ENCODE results near the gene CHMP2B. TPM values are rescaled to one million over a fixed set of nuclear protein-coding genes. Genes with fewer than 3 reads are reported as not detected.

The CHMP2B gene
- polyA plus RNA-seq, 1 donor from 2014 or later = 59.3 TPM

DNA sequence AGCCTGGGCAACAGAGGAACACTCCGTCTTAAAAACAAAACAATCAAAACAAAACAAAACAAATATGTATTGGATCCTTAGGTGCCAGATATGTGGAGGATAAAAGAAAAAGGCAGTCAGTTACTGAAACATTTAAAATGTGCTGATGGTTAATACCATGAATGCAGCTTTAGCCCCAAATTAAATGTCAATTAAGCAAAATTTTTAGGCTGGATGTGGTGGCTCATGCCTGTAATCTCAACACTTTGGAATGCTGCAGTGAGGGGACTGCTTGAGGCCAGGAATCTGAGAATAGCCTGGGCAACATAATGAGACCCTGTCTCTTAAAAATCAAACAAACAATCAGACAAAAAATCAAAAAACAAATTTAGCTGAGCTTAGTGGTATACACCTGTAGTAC is 8.5 kb upstream of the CHMP2B start (continued):
- no peak for TF ChIP-seq MXI1 (conservative IDR thresholded peaks at IDR 0.05; ENCODE audit: poor library complexity, severe bottlenecking)
- no peak for TF ChIP-seq POLR2AphosphoS5 (IDR thresholded peaks at IDR 0.05)
- TF ChIP-seq SMC3 (conservative IDR thresholded peaks at IDR 0.05; ENCODE audit: poor library complexity) = no peak

DNA sequence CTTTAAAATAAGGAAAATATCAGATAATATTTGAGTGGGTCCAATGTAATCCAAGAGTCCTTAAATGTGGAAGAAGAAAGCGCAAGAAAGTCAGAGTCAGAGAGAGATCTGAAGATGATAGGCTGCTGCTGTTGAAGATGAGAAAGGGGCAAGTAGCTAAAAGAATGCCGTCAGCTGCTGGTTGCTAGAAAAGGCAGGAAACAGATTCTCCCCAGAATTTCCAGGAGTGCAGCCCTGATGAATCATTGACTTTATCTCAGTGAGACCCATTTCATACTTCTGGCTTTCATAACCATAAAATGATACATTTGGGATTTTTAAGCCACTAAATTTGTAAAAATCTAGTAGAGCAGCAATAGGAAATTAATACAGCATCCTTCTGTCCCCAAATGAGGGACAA is 7.5 kb upstream of the CHMP2B start:
- no peaks in the 10 kb centered on the region for H3K9me3 ChIP-seq (ENCODE audit: low read length)

DNA sequence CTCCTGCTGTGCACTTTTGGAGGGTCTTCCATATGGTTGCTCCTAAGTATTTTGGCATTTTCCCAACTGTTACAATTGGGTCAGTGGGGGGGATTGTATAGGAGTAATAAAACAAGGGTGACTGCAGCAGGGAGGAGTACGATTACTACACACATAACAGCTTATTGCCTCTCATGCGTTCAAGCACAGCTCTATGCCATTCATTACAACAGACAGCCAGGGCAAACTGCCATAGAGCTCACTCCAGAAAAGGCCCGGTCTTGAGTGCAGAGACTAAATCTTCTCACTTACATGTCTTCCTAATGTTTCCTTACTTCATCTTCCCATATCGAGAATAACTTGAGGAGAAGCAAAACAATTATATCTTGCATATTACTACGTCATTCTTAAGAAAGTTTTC is 1.4 kb upstream of the CHMP2B start:
- Histone ChIP-seq H3K36me3 (ENCODE audit: insufficient read depth, low read length) (no peaks in the 10 kb centered on the region), H3K27ac (ENCODE audit: low read length) (no peak overlapping the region), H2AFZ (ENCODE audit: low read depth, low read length) (no peak overlapping the region), H3K79me2 (replicated peaks; ENCODE audit: insufficient read depth, low read length) (peaks cover 23% of the 10 kb centered on the region), H3K9ac (ENCODE audit: low read length) (no peak overlapping the region), H3K9me3 (ENCODE audit: low read length) (no peaks in the 10 kb centered on the region), H4K20me1 (ENCODE audit: insufficient read depth) (no peaks in the 10 kb centered on the region), H3K27me3 (ENCODE audit: insufficient read depth, low read depth, low read length) (peaks cover 4% of the 10 kb centered on the region), H3F3A (ENCODE audit: insufficient read depth, low read length, poor library complexity, severe bottlenecking) (no peaks in the 10 kb centered on the region), H3K9me2 (ENCODE audit: insufficient read depth, low read length) (no peaks in the 10 kb centered on the region), H3K4me2 (ENCODE audit: low read length) (no peak overlapping the region), H3K4me3 (ENCODE audit: low read length) (no peak overlapping the region)
- TF ChIP-seq, protein P1, sequence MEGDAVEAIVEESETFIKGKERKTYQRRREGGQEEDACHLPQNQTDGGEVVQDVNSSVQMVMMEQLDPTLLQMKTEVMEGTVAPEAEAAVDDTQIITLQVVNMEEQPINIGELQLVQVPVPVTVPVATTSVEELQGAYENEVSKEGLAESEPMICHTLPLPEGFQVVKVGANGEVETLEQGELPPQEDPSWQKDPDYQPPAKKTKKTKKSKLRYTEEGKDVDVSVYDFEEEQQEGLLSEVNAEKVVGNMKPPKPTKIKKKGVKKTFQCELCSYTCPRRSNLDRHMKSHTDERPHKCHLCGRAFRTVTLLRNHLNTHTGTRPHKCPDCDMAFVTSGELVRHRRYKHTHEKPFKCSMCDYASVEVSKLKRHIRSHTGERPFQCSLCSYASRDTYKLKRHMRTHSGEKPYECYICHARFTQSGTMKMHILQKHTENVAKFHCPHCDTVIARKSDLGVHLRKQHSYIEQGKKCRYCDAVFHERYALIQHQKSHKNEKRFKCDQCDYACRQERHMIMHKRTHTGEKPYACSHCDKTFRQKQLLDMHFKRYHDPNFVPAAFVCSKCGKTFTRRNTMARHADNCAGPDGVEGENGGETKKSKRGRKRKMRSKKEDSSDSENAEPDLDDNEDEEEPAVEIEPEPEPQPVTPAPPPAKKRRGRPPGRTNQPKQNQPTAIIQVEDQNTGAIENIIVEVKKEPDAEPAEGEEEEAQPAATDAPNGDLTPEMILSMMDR (IDR thresholded peaks at IDR 0.05; ENCODE audit: poor library complexity, severe bottlenecking) = no peak
- TF ChIP-seq POLR2AphosphoS5 (IDR thresholded peaks at IDR 0.05) (no peak), MXI1 (conservative IDR thresholded peaks at IDR 0.05; ENCODE audit: poor library complexity, severe bottlenecking) (no peak), SMC3 (conservative IDR thresholded peaks at IDR 0.05; ENCODE audit: poor library complexity) (no peak), EZH2 (IDR thresholded peaks at IDR 0.05; ENCODE audit: borderline replicate concordance, insufficient read depth, low read length, poor library complexity, severe bottlenecking) (no peak), EP300 (conservative IDR thresholded peaks at IDR 0.05; ENCODE audit: poor library complexity, severe bottlenecking) (no peak), TAF1 (IDR thresholded peaks at IDR 0.05; ENCODE audit: low read depth) (no peak), RAD21 (conservative IDR thresholded peaks at IDR 0.05) (no peak)
- TF ChIP-seq, protein P2, sequence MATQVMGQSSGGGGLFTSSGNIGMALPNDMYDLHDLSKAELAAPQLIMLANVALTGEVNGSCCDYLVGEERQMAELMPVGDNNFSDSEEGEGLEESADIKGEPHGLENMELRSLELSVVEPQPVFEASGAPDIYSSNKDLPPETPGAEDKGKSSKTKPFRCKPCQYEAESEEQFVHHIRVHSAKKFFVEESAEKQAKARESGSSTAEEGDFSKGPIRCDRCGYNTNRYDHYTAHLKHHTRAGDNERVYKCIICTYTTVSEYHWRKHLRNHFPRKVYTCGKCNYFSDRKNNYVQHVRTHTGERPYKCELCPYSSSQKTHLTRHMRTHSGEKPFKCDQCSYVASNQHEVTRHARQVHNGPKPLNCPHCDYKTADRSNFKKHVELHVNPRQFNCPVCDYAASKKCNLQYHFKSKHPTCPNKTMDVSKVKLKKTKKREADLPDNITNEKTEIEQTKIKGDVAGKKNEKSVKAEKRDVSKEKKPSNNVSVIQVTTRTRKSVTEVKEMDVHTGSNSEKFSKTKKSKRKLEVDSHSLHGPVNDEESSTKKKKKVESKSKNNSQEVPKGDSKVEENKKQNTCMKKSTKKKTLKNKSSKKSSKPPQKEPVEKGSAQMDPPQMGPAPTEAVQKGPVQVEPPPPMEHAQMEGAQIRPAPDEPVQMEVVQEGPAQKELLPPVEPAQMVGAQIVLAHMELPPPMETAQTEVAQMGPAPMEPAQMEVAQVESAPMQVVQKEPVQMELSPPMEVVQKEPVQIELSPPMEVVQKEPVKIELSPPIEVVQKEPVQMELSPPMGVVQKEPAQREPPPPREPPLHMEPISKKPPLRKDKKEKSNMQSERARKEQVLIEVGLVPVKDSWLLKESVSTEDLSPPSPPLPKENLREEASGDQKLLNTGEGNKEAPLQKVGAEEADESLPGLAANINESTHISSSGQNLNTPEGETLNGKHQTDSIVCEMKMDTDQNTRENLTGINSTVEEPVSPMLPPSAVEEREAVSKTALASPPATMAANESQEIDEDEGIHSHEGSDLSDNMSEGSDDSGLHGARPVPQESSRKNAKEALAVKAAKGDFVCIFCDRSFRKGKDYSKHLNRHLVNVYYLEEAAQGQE (IDR thresholded peaks at IDR 0.05; ENCODE audit: borderline replicate concordance) = no peak

More for the DNA sequence above, 7.5 kb upstream of the CHMP2B start:
- TF ChIP-seq POLR2AphosphoS5 (IDR thresholded peaks at IDR 0.05) (no peak), EZH2 (IDR thresholded peaks at IDR 0.05; ENCODE audit: borderline replicate concordance, insufficient read depth, low read length, poor library complexity, severe bottlenecking) (no peak), EP300 (conservative IDR thresholded peaks at IDR 0.05; ENCODE audit: poor library complexity, severe bottlenecking) (no peak)
- H3K4me3 ChIP-seq (ENCODE audit: low read length) = no peak overlapping the region
- H4K20me1 ChIP-seq (ENCODE audit: insufficient read depth) = no peaks in the 10 kb centered on the region
- H3K9me2 ChIP-seq (ENCODE audit: insufficient read depth, low read length) = no peaks in the 10 kb centered on the region
- no peaks in the 10 kb centered on the region for H3K36me3 ChIP-seq (ENCODE audit: insufficient read depth, low read length)
- H2AFZ ChIP-seq (ENCODE audit: low read depth, low read length) = no peak overlapping the region
- H3F3A ChIP-seq (ENCODE audit: insufficient read depth, low read length, poor library complexity, severe bottlenecking) = no peaks in the 10 kb centered on the region
- no peaks in the 10 kb centered on the region for H3K27me3 ChIP-seq (ENCODE audit: insufficient read depth, low read depth, low read length)
- H3K79me2 ChIP-seq (replicated peaks; ENCODE audit: insufficient read depth, low read length) = no peaks in the 10 kb centered on the region
- H3K9ac ChIP-seq (ENCODE audit: low read length) = no peak overlapping the region
- H3K4me2 ChIP-seq (ENCODE audit: low read length) = no peak overlapping the region
- no peak overlapping the region for H3K27ac ChIP-seq (ENCODE audit: low read length)
